ENCODE measurements around the gene GRIN3A.
"Not testable (repeated sequence)": the region's sequence is repeated elsewhere in the genome, so short reads cannot be mapped to it uniquely, and the experiment has no call there.

GRIN3A gene

GRCh38 chr9:101572316-101572715 lies 166.1 kb downstream of the GRIN3A start:
- FAIRE-seq, result no peak

- FAIRE-seq, result no peak
These were observed 167.3 kb downstream of the GRIN3A start for GRCh38 chr9:101571114-101571513.

GRCh38 chr9:101569741-101570501 lies 168.5 kb downstream of the GRIN3A start:
- FAIRE-seq, result no peak

GRCh38 chr9:101567725-101568350 lies 170.6 kb downstream of the GRIN3A start:
- no peak for FAIRE-seq

DNA sequence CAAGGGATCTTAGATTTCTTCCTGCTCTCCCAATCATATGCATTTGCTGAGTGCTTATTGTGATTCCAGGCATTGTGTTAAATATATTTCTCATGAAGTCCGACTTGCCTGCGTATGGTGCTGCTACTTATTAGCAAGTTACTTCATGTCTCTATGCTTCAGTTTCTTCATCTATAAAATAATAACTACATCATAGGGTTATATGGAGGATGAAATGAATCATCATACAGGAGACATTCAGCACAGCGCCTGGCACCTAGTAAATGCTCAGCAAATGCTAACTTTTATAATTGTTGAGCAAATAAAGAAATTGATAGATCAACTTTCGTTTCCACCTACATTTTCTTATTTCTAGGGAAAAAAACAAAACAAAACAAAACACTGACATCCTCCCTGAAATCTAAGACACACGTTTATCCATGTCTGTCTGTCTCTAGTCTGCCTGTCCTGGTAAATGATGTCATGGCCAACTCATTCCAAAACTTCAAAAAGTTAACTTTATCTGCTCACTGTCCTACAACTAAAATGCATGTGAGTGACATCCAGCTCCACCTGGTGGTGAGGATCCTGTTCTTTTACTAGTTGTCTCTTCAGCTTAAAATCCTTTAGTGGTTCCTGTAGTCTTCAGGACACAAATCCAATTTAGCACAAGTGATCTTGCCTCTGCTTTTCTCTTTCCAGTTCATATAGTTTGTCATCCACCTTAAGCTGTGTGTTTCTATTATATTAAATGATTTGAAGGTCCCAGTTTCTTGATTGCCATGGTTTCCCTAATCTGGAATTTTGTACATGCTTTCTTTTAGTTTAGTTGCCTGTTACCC lies 171.3 kb downstream of the GRIN3A start:
- FAIRE-seq, result no peak

GRCh38 chr9:101564252-101564651 lies 174.2 kb downstream of the GRIN3A start:
- no peak for FAIRE-seq

DNA sequence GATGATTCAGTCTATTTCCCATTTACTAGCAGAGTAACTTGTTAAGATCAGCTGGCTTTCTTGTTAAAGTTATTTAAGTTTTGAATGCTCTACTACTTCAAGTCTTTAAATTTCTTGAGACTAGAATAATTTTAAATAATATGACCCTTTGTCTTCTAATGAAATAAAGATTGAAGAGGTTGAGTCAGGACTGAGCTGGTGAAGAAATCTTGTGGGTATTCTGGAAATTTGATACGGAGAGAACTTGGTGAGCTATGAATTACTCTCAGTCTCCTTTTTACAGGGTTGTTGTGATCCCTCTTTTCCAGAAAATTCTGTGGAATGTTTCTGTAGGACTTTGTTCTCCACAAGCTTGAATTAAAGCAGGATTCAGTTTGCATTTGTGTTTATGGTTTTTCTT lies 175.5 kb downstream of the GRIN3A start:
- FAIRE-seq, result no peak

DNA sequence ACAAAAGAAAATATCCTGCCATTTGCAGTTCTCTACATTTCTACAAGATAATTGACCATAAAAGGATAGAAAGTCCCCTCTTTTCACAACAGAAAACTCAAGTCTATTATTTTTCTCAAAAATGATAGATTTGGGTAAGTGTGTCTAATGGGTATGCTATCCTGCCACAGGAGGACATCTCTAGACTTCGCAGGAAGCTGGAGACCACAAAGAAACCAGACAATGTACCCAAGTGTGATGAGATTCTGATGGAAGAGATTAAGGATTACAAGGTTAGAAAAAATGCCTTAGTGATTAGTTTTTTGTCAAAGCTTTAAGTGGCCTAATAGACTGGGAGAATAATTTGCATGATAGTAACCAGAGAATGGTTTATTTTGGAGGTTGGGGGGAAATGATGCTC lies 176.7 kb downstream of the GRIN3A start:
- no peak for FAIRE-seq

DNA sequence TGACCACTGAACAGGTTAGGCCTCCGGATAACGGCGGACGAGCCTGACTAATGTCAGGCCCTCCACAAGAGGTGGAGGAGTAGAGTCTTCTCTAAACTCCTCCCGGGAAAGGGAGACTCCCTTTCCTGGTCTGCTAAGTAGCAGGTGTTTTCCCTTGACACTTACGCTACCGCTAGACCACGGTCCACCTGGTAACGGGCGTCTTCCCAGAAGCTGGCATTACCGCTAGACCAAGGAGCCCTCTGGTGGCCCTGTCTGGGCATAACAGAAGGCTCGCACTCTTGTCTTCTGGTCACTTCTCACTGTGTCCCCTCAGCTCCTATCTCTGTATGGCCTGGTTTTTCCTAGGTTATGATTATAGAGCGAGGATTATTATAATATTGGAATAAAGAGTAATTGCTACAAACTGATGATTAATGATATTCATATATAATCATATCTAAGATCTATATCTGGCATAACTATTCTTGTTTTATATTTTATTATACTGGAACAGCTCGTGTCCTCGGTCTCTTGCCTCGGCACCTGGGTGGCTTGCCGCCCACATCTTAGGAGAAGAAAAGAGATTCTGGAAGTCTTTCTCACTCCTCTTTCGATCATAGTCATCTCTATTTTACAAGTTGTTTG lies 188.9 kb downstream of the GRIN3A start:
- not testable (repeated sequence) for FAIRE-seq

DNA sequence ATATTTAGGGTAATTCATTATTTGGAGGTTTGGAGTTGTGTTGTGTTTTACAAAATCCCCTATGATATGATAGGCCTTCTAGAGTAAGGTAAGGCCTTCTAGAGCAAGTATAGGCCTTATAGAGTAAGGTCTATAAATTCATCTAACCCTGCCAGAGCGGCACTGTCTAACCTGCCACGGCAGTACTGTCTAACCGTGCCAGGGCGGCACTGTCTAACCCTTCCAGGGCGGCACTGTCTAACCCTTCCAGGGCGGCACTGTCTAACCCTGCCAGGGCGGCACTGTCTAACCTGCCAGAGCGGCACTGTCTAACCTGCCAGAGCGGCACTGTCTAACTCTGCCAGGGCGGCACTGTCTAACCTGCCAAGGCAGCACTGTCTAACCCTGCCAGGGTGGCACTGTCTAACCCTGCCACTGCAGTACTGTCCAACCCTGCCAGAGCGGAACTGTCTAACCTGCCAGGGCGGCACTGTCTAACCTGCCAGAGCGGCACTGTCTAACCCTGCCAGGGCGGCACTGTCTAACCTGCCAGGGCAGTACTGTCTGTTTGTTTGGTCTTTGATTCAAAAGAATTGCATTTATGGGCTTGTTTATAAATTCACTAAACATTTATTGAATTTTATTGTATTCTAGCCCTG lies 195.2 kb downstream of the GRIN3A start:
- FAIRE-seq, result no peak

DNA sequence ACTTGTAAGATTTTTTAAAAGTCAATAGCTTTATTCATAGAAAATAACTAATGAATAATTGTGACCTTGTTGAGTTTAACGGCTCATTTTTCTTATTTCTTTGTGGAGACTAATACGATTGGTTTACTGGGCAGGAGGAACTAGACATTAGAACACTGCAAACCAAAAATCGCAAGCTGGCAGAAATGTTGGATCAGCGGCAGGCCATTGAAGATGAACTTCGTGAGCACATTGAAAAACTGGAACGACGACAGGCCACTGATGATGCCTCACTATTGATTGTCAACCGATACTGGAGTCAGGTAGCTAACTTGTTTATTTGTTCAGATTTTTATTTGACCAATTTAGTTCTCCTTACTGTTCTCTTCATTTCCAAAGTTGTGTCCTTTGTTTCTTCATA lies 198.4 kb downstream of the GRIN3A start:
- no peak for FAIRE-seq

DNA sequence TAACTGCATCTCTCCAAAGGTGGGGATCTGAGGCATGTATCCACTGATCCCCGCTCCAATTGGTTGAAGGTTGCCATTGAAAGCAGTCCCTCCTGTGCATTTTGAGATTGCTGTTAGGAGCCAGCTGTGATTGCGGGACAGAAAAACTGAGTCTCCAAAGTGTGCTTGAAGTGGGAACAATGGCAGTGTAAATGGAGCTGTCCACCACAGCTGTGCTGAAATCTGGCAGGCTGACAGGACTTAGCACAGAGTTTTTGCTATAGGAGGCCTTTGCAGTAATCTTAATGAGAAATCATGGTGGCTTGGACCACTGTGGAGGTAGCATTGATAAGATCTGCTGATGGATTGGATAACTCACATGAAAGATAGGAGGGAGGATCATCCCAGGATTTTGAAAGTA lies 201.5 kb downstream of the GRIN3A start:
- FAIRE-seq, result no peak

DNA sequence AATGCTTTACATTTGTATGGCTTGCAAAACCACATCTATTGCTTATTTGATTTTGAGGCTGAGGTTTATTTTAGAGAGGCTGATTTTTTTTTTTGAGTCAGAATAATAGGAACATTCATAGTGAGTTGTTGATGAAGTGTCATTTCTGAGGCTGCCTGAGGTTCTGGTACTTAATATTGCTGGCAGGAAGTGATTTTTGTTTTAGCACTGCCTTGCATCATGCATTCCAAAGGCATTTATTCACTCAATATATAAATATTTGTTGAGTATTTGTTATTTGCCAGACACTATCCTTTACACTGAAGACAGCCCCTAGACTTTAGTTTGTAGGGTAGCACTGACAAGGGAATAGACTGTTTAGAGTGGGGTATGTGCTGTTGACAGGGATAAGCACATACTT lies 202.1 kb downstream of the GRIN3A start:
- FAIRE-seq, result no peak

DNA sequence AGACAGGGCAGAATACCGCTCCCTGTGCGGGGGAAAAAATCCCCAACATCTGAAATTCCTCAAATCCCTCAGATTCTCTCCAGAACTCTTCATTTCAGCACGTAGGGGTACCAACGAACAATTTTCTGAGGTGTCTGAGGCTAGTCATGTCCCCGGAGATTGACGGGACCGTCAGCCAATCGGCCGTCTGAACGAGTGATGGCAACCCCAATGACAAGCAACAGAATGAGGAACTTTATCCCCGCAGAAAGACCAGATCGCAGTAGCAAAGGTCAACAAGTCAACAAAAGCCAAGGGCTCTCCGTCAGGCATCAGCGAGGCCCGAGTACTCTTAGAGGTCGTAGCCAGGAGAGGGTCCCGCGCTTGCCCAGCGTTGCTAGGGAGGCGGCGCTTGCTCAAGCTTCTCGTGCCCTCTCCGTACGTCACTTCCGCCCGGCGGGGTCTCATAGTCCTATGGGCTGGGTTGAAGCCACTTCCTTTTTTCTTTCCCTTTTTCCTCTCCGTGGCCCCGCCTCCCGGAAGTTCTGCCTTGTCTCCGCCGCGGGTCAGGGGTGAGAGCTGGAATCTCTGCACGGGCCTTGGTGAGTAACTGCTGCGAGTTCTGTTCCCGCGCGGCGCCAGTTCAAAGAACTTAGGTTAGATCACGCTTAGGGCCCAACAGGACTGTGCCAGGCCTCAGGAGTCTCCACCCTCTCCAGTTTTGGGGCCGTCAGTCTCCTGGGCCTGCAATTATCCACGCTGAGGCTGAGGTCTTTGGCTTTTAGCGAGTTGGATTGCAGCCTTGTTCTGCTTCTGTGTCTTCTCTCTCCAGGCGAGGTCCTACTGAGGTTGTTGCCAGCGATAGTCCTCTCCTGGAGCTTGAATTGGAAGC lies 204.9 kb downstream of the GRIN3A start, which contains the start of gene RNF20:
RNF20 (plus strand) TSS at position 520 of the 871 bp plus-strand sequence. CDS start 1,571 bp downstream, outside the sequence.
- FAIRE-seq, result no peak

- peak; percentile 5 for FAIRE-seq
These were observed 208.3 kb downstream of the GRIN3A start for GRCh38 chr9:101530076-101530711.

DNA sequence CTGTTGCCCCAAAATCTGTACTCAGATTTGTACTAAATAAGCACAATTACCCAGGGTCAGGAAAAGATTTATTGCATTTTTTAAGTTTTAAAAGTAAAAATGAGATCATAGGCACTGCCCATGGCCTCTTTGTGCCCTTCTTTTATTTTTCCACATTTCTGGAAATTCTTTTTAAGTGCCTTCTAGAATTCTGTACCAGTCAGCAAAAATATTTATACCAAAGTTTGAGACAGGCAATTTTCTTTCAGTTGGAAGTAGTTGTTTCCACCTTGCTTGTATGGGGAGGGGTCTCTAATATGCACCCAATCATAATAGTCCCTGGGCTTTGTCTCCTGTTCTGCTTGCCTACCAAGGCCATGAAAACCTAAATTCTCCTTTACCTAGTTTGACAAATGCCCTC lies 210.4 kb downstream of the GRIN3A start:
- FAIRE-seq, result no peak

- FAIRE-seq, result no peak
These were observed 211.4 kb downstream of the GRIN3A start for GRCh38 chr9:101527066-101527465.

DNA sequence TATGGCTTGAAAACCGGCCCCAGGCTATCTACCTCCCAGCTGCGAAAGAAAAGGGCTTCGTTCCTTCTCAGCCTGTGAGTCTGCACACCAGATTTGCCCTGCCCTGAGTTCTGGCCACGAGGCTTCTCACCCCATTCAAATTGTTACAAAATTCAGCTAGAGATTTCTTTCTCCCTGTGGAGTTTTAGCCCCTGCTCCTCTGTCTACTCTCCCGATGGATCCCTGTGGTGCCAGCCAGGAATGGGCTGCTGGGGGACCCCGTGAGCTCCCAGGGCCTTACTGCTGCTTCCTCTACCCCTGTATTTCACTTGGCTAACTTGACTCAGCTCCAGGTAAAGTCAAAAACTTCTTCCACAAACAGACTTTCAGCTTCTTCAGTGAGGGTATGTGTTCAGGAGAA lies 214.1 kb downstream of the GRIN3A start:
- FAIRE-seq, result no peak

All from colon (tissue), 2 donors.